IMR-90 (cell line): ENCODE results near the gene ZDHHC14. TPM values are rescaled to one million over a fixed set of nuclear protein-coding genes. Genes with fewer than 3 reads are reported as not detected.

ENCODE experiments used
- ATAC-seq: fragments of 200-7000 bp; cut with Tn5 transposase; 2 replicates; pipeline ENCODE4 v1.9.1; 2020; ENCODE audit warnings: low read depth, mild to moderate bottlenecking, moderate library complexity
- BruUV-seq: library from RNA; stranded (reverse); fragments of 400-500 nt; replicated peaks from 2 replicates; lab custom pipeline; 2021; lab: Mats Ljungman, UMichigan
- CTCF ChIA-PET: fragments of 300-600 bp; formaldehyde crosslinking; extraction: SDS; loops from one replicate; lab custom pipeline; 2021; ENCODE audit warnings: antibody characterized with exemption; lab: Yijun Ruan, JAX
- POLR2A ChIA-PET: fragments of 300-600 bp; sonication (Branson Sonifier 250); formaldehyde crosslinking; loops from one replicate; lab custom pipeline; 2022; ENCODE audit warnings: antibody characterized with exemption; ENCODE audit not compliant: unreplicated experiment; lab: Charles Lee
- DNase-seq: peaks from one replicate; pipeline ENCODE4 v3.0.0; 2013
- H2AFZ ChIP-seq: replicated peaks from 2 replicates; pipeline ENCODE3; 2013; ENCODE audit warnings: low read length, mild to moderate bottlenecking; ENCODE audit not compliant: poor library complexity
- H2AK5ac ChIP-seq: 2 replicates; pipeline ENCODE4 v1.6.1; 2013; ENCODE audit warnings: low read depth, low read length, inconsistent platforms
- H2AK9ac ChIP-seq: replicated peaks from 2 replicates; pipeline ENCODE3; 2013; ENCODE audit warnings: mild to moderate bottlenecking, low read depth, low read length, moderate library complexity; ENCODE audit not compliant: poor library complexity
- H2BK120ac ChIP-seq: 2 replicates; pipeline ENCODE4 v1.6.1; 2013; ENCODE audit warnings: low read depth, low read length, inconsistent platforms
- H2BK15ac ChIP-seq: 3 replicates; pipeline ENCODE4 v1.6.1; 2013; ENCODE audit warnings: low read depth, low read length, inconsistent platforms
- H2BK20ac ChIP-seq: 2 replicates; pipeline ENCODE4 v1.6.1; 2013; ENCODE audit warnings: low read depth, mild to moderate bottlenecking, inconsistent platforms, low read length, moderate library complexity
- H2BK5ac ChIP-seq: 2 replicates; pipeline ENCODE4 v1.6.1; 2013; ENCODE audit warnings: mild to moderate bottlenecking, low read depth, low read length, inconsistent platforms; ENCODE audit not compliant: poor library complexity, severe bottlenecking
- H3K14ac ChIP-seq: replicated peaks from 2 replicates; pipeline ENCODE4 v1.6.1; 2013; ENCODE audit warnings: low read depth, low read length, inconsistent platforms
- H3K18ac ChIP-seq: 2 replicates; pipeline ENCODE4 v1.6.1; 2013; ENCODE audit warnings: low read depth, low read length, control low read depth
- H3K23ac ChIP-seq: 2 replicates; pipeline ENCODE4 v1.6.1; 2013; ENCODE audit warnings: low read depth, low read length, inconsistent platforms
- H3K27ac ChIP-seq: 2 replicates; pipeline ENCODE4 v1.5.1; 2013; ENCODE audit warnings: mild to moderate bottlenecking, control low read depth, low read length; ENCODE audit not compliant: insufficient read depth
- H3K27me3 ChIP-seq: 2 replicates; pipeline ENCODE4 v1.6.1; 2013; ENCODE audit warnings: low read length; ENCODE audit not compliant: control insufficient read depth, insufficient read depth
- H3K36me3 ChIP-seq: 2 replicates; pipeline ENCODE4 v1.6.1; 2013; ENCODE audit warnings: low read length, mixed read lengths; ENCODE audit not compliant: control insufficient read depth, insufficient read depth
- H3K4ac ChIP-seq: 2 replicates; pipeline ENCODE4 v1.6.1; 2013; ENCODE audit warnings: low read depth, low read length, inconsistent platforms
- H3K4me1 ChIP-seq: 2 replicates; pipeline ENCODE4 v1.6.1; 2013; ENCODE audit warnings: low read length, mixed read lengths; ENCODE audit not compliant: control insufficient read depth, insufficient read depth
- H3K4me2 ChIP-seq: 2 replicates; pipeline ENCODE4 v1.6.1; 2013; ENCODE audit warnings: low read depth, mild to moderate bottlenecking, control low read depth, low read length, moderate library complexity
- H3K4me3 ChIP-seq: 2 replicates; pipeline ENCODE4 v1.5.1; 2013; ENCODE audit warnings: low read depth, mild to moderate bottlenecking, control low read depth, low read length, moderate library complexity; ENCODE audit not compliant: insufficient read depth
- H3K56ac ChIP-seq: 2 replicates; pipeline ENCODE4 v1.6.1; 2013; ENCODE audit warnings: low read length, inconsistent platforms; ENCODE audit not compliant: insufficient read depth; ENCODE audit errors: extremely low read depth
- H3K79me1 ChIP-seq, 2 experiments: 2 replicates each; pipeline ENCODE4 v1.6.1; 2013; ENCODE audit warnings: low read length in 2 of 2, inconsistent platforms in 1 of 2, low read depth in 1 of 2
- H3K9ac ChIP-seq: 2 replicates; pipeline ENCODE4 v1.6.1; 2013; ENCODE audit warnings: low read depth, low read length, control low read depth
- H3K9me1 ChIP-seq: 2 replicates; pipeline ENCODE4 v1.6.1; 2013; ENCODE audit warnings: low read length, inconsistent platforms; ENCODE audit not compliant: insufficient read depth
- H3K9me3 ChIP-seq: 2 replicates; pipeline ENCODE4 v1.6.1; 2013; ENCODE audit warnings: low read length; ENCODE audit not compliant: control insufficient read depth, insufficient read depth
- H4K20me1 ChIP-seq: 2 replicates; pipeline ENCODE4 v1.6.1; 2013; ENCODE audit warnings: low read length, inconsistent platforms; ENCODE audit not compliant: insufficient read depth
- H4K5ac ChIP-seq: 2 replicates; pipeline ENCODE4 v1.6.1; 2013; ENCODE audit warnings: mild to moderate bottlenecking, low read depth, low read length, control low read depth
- H4K8ac ChIP-seq, 2 experiments: 2 replicates each; pipeline ENCODE4 v1.6.1; 2013; ENCODE audit warnings: low read depth in 2 of 2, low read length in 2 of 2, control low read depth in 1 of 2, inconsistent platforms in 1 of 2
- H4K91ac ChIP-seq: 2 replicates; pipeline ENCODE4 v1.6.1; 2013; ENCODE audit warnings: low read depth, low read length, inconsistent platforms; ENCODE audit not compliant: insufficient read depth
- CHD1 ChIP-seq: IDR thresholded peaks from 2 replicates; pipeline ENCODE4 v1.6.1; 2012; ENCODE audit warnings: low read depth, low read length, improper control_type of control experiment
- ELK1 ChIP-seq: fragments of 150-350 bp; IDR thresholded peaks from 2 replicates; pipeline ENCODE4 v1.6.1; 2016; ENCODE audit warnings: low read depth, mild to moderate bottlenecking, low read length, moderate library complexity, borderline replicate concordance
- MXI1 ChIP-seq: IDR thresholded peaks from 2 replicates; pipeline ENCODE4 v1.6.1; 2012; ENCODE audit warnings: low read depth, mild to moderate bottlenecking, low read length, moderate library complexity, borderline replicate concordance
- POLR2A ChIP-seq: IDR thresholded peaks from 2 replicates; pipeline ENCODE4 v1.6.1; 2012; ENCODE audit warnings: mild to moderate bottlenecking, low read depth, low read length
- RCOR1 ChIP-seq: IDR thresholded peaks from 2 replicates; pipeline ENCODE4 v1.6.1; 2012; ENCODE audit warnings: mild to moderate bottlenecking, low read length, improper control_type of control experiment; ENCODE audit not compliant: insufficient replicate concordance
- WGBS, 2 experiments: methylation state at CpG; one replicate each; pipeline versions ENCODE4 v1.1.5 to v1.1.7; 2013; ENCODE audit warnings: missing lambda C conversion rate in 2 of 2; ENCODE audit not compliant: insufficient read length in 1 of 2; ENCODE audit errors: extremely low coverage in 2 of 2; 5-methylcytosine and 5-hydroxymethylcytosine counted together
- dilution Hi-C: fragments of 300-500 bp; cut with HindIII; formaldehyde crosslinking; loops from one replicate; pipeline ENCODE4 v1.14.3; 2018; ENCODE audit warnings: low sequenced_read_pairs; ENCODE audit not compliant: unreplicated experiment
- in situ Hi-C: fragments of 300-500 bp; cut with MboI; formaldehyde crosslinking; loops from 3 replicates; pipeline ENCODE4 v1.14.3; 2019; ENCODE audit warnings: low sequenced_read_pairs, inconsistent platforms, mixed read lengths
- intact Hi-C: fragments of 100-400 bp; cut with micrococcal nuclease; formaldehyde crosslinking; loops from 2 replicates; pipeline ENCODE4 v1.10.0; 2022
- polyA plus RNA-seq, 3 experiments: library from polyadenylated mRNA; depleted of rRNA; stranded (reverse); fragments of >200 nt; gene quantifications; 2 replicates each; pipeline ENCODE4 v1.2.3, GENCODE V29; 2012; ENCODE audit warnings: low replicate concordance in 1 of 3
- total RNA-seq: library from RNA; depleted of rRNA; stranded (reverse); fragments of >200 nt; gene quantifications from 2 replicates; pipeline ENCODE4 v1.2.3, GENCODE V29; 2012
- TF ChIP-seq, protein P1 (sequence below): fragments of 150-350 bp; IDR thresholded peaks from 2 replicates; pipeline ENCODE4 v1.6.1; 2017; ENCODE audit warnings: mild to moderate bottlenecking, antibody characterized with exemption, low read length, low read depth

Gene ZDHHC14
- total and polyA plus RNA-seq, 2 of the 4 experiments (the other 2 are of a cell fraction): 0.90 to 2.0 TPM

DNA sequence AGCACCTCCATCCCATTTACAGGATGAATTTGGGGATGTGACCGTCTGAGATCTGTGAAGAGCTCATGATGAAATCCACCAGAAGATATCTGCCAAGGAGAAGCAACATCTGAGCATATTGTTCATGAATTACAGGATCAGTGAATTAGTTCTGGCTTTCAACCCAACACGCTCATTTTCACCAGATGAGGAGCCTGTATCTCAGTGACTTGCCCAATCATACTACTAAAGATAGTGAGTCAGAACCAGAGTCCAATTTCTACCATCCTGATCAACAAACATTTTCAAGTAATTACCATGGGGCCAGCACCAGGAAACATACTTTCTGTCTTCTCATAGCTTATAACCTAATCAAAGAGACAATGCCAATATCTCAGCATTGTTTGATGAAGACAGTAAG is 116.6 kb downstream of the ZDHHC14 start:
- Histone ChIP-seq H4K5ac (no peak overlapping the region), H2BK15ac (no peak overlapping the region), H3K4ac (no peak overlapping the region), H4K8ac (no peak overlapping the region), H3K23ac (no peak overlapping the region), H2AK5ac (no peak overlapping the region), H3K18ac (no peak overlapping the region), H3K9ac (no peak overlapping the region), H3K79me1 (no peaks in the 10 kb centered on the region), H3K4me1 (no peaks in the 10 kb centered on the region), H2BK120ac (no peak overlapping the region), H3K4me3 (no peak overlapping the region), H3K36me3 (no peaks in the 10 kb centered on the region), H3K27me3 (no peaks in the 10 kb centered on the region), H2BK5ac (no peak overlapping the region), H4K91ac (no peak overlapping the region), H3K9me3 (0 out of 2 replicates have a peak, but pooled peaks cover 2% of the 10 kb centered on the region), H3K27ac (no peak overlapping the region), H3K4me2 (no peak overlapping the region), H2BK20ac (no peak overlapping the region), H3K14ac (no peak overlapping the region), H3K56ac (no peak overlapping the region), H4K20me1 (no peaks in the 10 kb centered on the region), H3K9me1 (no peaks in the 10 kb centered on the region), H2AK9ac (no peak overlapping the region), H2AFZ (no peak overlapping the region)
- dilution Hi-C loops: no loop called here
- no peak for ATAC-seq
- intact Hi-C loops: no loop called here
- no CpG with 5 or more reads among the region's 2 CpGs for WGBS, 2 experiments
- POLR2A ChIA-PET: no interaction called here
- no TSS peak for BruUV-seq
- no peak for DNase-seq
- CTCF ChIA-PET: no interaction called here
- in situ Hi-C loops: no loop called here
- TF ChIP-seq ELK1 (no peak), RCOR1 (no peak), CHD1 (no peak), MXI1 (no peak), POLR2A (no peak)
- TF ChIP-seq, protein P1, sequence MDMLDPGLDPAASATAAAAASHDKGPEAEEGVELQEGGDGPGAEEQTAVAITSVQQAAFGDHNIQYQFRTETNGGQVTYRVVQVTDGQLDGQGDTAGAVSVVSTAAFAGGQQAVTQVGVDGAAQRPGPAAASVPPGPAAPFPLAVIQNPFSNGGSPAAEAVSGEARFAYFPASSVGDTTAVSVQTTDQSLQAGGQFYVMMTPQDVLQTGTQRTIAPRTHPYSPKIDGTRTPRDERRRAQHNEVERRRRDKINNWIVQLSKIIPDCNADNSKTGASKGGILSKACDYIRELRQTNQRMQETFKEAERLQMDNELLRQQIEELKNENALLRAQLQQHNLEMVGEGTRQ: no peak
